GM10266 (cell line): Measurements from ENCODE around the gene TUT7.
A peak's percentile ranks its signal among the peaks of the same experiment; 100 is the strongest.

Source experiments
- DNase-seq: peaks from one replicate; pipeline ENCODE4 v3.0.0; 2012; ENCODE audit errors: extremely low spot score
- TF ChIP-seq, protein P1 (sequence below): IDR thresholded peaks from 2 replicates; pipeline ENCODE4 v1.5.1; 2012; ENCODE audit warnings: mild to moderate bottlenecking, low read depth; ENCODE audit not compliant: control insufficient read depth, insufficient read depth; ENCODE audit errors: missing control alignments

Gene TUT7

GRCh38 chr9:86241216-86241615 lies 113.0 kb downstream of the TUT7 start:
- DNase-seq: peak; percentile 28
- TF ChIP-seq, protein P1, sequence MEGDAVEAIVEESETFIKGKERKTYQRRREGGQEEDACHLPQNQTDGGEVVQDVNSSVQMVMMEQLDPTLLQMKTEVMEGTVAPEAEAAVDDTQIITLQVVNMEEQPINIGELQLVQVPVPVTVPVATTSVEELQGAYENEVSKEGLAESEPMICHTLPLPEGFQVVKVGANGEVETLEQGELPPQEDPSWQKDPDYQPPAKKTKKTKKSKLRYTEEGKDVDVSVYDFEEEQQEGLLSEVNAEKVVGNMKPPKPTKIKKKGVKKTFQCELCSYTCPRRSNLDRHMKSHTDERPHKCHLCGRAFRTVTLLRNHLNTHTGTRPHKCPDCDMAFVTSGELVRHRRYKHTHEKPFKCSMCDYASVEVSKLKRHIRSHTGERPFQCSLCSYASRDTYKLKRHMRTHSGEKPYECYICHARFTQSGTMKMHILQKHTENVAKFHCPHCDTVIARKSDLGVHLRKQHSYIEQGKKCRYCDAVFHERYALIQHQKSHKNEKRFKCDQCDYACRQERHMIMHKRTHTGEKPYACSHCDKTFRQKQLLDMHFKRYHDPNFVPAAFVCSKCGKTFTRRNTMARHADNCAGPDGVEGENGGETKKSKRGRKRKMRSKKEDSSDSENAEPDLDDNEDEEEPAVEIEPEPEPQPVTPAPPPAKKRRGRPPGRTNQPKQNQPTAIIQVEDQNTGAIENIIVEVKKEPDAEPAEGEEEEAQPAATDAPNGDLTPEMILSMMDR: no peak

DNA sequence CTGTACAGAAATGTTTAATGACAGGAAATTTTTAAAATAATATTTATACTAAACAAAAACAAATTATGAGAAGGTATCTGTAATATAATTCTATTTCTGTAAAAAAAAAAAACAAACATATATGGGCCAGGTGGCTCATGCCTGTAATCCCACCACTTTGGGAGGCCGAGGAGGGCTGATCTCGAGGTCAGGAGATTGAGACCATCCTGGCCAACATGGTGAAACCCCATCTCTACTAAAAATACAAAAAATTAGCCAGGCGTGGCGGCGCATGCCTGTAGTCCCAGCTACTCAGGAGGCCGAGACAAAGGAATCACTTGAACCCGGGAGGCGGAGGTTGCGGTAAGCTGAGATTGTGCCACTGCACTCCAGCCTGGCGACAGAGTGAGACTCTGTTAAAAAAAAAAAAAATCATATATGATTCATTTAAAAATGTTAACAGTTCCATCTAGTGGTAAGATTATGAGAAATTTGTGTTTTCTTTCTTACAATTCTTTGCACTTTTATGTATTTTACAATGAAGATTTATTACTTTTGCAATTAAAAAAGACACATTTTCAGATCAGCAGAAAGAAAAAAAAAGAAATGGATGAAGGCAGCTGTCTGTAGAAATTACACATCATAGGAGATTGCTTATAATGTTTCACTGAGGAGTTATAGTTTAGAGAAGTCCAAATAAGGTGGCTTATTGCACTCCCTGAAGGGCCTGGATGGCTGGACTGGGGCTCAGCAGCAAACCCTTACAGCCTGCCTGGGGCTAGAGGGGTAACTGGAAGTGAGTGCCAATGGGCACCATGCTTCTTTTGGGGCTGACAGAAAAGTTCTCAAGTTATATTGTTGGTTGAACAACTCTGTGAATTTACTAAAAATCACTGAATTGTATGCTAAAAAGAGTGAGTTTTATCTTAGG lies 115.1 kb downstream of the TUT7 start:
- TF ChIP-seq, protein P1: no peak
- DNase-seq: no peak
